Measurements from ENCODE around the gene WWC2.

Gene WWC2

GRCh38 chr4:183329244-183329643 is 230.2 kb downstream of the WWC2 start:
- H3K4me3 ChIP-seq (ENCODE audit: low read depth, low read length), result no peak overlapping the region
- no peak for TF ChIP-seq CTCF (IDR thresholded peaks at IDR 0.05; ENCODE audit: insufficient read depth, low read depth, low read length, missing control alignments)
- no peak for DNase-seq (ENCODE audit: low read depth)

- no peak overlapping the region for H3K4me3 ChIP-seq (ENCODE audit: low read depth, low read length)
- no peak for DNase-seq (ENCODE audit: low read depth)
- no peak for TF ChIP-seq CTCF (IDR thresholded peaks at IDR 0.05; ENCODE audit: insufficient read depth, low read depth, low read length, missing control alignments)
These were observed 231.1 kb downstream of the WWC2 start for GRCh38 chr4:183329954-183330742.

- H3K4me3 ChIP-seq (ENCODE audit: low read depth, low read length), result no peak overlapping the region
- no peak for TF ChIP-seq CTCF (IDR thresholded peaks at IDR 0.05; ENCODE audit: insufficient read depth, low read depth, low read length, missing control alignments)
- no peak for DNase-seq (ENCODE audit: low read depth)
These were observed 231.8 kb downstream of the WWC2 start for GRCh38 chr4:183330841-183331240.

- DNase-seq (ENCODE audit: low read depth), result no peak
- H3K4me3 ChIP-seq (ENCODE audit: low read depth, low read length), result no peak overlapping the region
- no peak for TF ChIP-seq CTCF (IDR thresholded peaks at IDR 0.05; ENCODE audit: insufficient read depth, low read depth, low read length, missing control alignments)
These were observed 233.4 kb downstream of the WWC2 start for GRCh38 chr4:183332447-183332846.

- H3K4me3 ChIP-seq (ENCODE audit: low read depth, low read length), result no peak overlapping the region
- DNase-seq (ENCODE audit: low read depth), result no peak
- TF ChIP-seq CTCF (IDR thresholded peaks at IDR 0.05; ENCODE audit: insufficient read depth, low read depth, low read length, missing control alignments), result no peak
These were observed 234.1 kb downstream of the WWC2 start for GRCh38 chr4:183333202-183333601.

GRCh38 chr4:183333983-183334382 is 234.9 kb downstream of the WWC2 start:
- no peak overlapping the region for H3K4me3 ChIP-seq (ENCODE audit: low read depth, low read length)
- no peak for DNase-seq (ENCODE audit: low read depth)
- TF ChIP-seq CTCF (IDR thresholded peaks at IDR 0.05; ENCODE audit: insufficient read depth, low read depth, low read length, missing control alignments), result no peak

Measured in GM12865 (cell line).